GM19468 (cell line): ENCODE data around the gene CLIC3.

ENCODE experiments used
- ATAC-seq: cut with Tn5 transposase; IDR thresholded peaks from one replicate; pipeline ENCODE4 v1.9.1; 2021; ENCODE audit warnings: mild to moderate bottlenecking, moderate library complexity, moderate number of reproducible peaks; ENCODE audit not compliant: unreplicated experiment; ENCODE audit errors: extremely low read depth

The CLIC3 gene

DNA sequence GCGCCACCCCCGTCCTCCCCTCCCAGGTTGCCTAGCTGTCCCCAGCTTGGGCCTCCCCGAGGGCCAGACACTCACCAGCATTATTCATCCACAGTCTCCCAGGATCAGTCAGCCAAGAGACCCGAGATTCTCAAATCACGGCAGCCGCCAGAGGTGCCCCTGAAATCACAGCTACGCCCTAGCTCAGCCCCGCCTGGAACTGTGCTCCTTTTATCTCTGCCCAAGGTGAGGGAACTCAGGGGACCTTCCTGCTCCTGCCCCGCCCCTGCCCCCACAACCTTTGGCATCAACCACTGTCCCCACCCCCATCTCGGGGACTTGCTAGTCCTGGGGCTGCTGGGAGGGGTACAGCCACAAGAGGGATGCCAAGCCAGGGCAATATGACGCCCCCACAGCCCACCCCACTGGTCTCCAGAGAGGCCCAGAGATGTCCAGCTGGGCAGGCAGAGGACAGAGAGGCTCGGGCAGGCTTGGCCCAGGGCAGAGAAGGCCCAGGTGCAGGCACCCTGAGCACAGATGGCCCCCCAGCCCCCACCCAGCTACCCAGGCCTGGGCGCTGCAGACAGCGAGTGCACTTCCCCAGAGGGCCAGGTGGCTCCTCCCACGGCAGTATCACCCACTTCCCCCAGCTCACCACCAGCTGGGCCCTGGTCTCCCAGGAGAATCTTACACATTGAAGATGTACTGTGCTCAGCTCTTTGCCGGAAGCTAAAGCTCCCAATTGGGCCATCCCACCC, 35.7 kb upstream of the CLIC3 start, which contains the start of gene FUT7:
FUT7 (minus strand) TSS at position 185 of the 737 bp plus-strand sequence; CDS start at position 88, 97 bp downstream.
- no peak for ATAC-seq

- ATAC-seq = no peak
These were observed 34.5 kb upstream of the CLIC3 start for GRCh38 chr9:137030538-137031527.

- ATAC-seq = no peak
These were observed 33.6 kb upstream of the CLIC3 start for GRCh38 chr9:137030006-137030405.

DNA sequence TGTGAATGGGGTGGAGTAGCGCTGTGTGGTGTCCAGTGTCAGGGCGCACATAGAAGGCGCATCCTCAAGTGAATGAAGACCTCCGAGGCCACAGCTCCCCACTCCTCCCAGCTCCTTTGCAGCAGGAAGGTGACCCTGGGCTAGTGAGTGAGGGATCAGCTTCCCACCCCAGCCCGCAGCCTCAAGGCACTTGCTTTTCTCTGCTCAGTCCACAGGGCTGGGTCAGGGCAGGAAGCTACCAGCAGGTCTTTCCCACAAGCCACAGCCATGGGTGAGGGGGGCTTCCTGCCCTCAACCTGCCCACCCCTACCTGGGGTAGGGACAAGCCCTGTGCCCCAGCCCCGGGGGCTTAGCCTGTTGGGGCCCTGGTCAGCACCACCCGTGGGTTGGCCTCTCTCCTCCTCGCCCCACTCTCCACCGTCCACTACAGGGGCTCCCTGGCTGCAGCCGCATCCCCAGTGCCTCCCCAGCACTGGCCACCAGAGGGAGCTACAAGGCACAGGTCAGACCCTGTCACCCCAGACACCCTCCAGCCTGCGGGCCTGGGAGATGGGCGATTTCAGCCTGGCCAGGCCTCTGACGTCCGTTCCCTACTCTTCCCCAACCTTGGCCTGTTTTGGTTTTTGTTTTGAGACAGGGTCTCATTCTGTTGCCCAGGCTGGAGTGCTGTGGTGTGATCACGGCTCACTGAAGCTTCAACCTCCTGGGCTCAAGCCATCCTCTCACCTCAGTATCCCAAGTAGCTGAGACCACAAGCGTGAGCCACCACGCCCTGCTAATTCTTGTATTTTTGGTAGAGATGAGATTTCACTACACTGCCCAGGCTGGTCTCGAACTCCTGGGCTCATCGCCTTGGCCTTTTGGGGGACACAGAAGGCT, 32.9 kb upstream of the CLIC3 start:
- ATAC-seq = no peak

DNA sequence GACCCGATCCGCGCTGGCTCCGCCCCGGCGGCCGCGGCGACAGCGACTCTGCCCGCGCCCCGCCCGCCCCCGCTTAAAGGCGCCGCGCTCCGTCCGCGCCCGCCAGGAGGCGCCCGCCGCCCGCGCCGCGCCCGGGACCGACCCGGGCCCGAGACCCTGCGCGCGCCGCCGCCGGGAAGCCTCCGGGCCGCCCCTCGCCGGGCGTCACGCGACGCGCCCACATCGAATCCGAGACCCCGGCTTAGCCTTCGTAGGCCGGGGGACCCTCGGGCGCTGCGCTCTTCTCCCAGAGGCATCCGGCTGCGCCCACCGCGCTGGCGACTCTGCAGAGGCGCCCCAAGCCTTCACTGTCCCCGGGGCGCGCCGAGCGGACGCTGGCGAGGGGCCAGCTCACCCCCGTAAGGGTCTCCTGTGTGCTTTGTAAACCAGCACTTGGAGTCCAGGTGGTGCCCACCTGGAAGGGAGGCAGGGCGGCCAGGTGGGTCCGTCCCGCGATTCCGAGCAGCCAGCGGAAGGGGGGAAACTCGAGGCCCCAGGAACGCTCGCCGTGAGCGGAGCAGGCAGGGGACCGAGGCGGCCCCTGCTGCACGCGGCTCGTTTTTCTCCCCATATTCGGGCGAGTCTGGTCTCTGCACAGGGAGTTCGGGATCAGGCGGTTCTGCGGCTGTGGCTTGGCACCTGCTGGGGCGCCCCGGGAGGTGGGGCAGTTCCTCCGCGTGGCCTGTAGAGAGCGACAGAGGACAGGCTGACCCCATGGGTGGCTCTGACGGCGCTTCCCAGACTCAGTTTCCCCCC, 32.1 kb upstream of the CLIC3 start:
- ATAC-seq = no peak

GRCh38 chr9:137027369-137028262, 31.2 kb upstream of the CLIC3 start, which contains the start of gene ABCA2:
Gene ABCA2 (minus strand): TSS chr9:137028237. CDS start chr9:137028140, 97 bp downstream.
- ATAC-seq = no peak

GRCh38 chr9:137026828-137027227, 30.5 kb upstream of the CLIC3 start:
- no peak for ATAC-seq

GRCh38 chr9:137026384-137026783, 30.0 kb upstream of the CLIC3 start:
- no peak for ATAC-seq

DNA sequence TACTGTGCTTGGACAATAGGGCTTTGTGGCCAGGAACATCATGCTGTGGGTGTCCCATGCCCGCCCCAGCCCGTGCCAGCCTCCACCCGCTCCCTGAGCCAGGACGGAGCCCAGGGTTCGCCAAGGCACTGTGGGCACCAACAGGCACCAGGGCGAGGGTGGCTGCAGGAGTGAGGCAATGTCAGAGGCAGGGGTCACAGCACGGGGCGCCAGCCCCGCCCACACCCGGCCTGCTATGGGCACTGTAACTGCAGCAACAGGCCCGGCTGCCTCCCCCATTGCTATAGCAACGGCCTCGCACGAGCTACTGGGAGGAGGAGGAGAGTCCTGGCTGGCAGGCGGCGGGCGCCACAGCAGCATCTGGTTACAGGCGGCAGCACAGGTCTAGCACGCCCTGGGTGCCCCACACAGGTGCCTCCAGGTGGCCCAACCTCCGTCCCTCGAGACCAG, 29.2 kb upstream of the CLIC3 start:
- no peak for ATAC-seq

- ATAC-seq = no peak
These were observed 27.2 kb upstream of the CLIC3 start for GRCh38 chr9:137023583-137023991.

DNA sequence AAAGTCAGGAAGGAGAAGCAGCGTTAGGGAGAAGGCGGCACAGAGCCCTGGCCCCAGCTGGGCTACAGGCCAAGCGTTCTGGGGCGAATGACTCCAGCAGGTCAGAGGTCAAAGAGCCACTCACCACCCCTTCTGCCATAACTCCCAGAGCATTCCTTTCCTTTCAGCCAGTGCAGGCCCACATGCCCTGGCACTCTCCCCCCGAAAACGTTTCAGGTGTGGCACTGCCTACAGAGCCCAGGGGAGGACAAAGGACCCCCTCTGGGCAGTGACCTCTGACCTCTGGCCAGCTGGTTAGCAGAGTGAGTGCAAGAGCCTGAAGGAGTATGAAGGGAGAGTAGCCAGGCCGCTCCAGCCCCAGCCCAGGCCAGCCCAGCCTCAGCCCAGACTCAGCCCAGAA, 26.8 kb upstream of the CLIC3 start:
- no peak for ATAC-seq

DNA sequence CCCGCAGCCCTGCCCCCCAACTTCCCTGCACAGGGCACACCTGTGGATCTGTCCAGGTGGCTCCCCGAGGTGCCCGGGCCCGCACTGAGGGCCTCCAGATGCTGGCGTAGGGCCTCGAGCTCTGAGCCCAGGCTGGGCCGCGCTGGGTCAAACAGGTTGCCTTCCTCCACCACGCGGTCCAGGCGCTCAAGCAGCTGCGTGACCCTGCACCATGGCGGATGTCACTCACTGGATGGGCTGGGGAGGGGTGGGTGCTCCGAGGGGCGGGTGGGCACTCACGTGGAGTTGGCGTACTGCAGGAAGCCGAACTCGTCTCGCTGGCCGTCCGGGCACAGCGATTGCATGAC, 26.3 kb upstream of the CLIC3 start:
- no peak for ATAC-seq

- no peak for ATAC-seq
These were observed 25.8 kb upstream of the CLIC3 start for GRCh38 chr9:137021979-137022661.

- ATAC-seq = no peak
These were observed 25.2 kb upstream of the CLIC3 start for GRCh38 chr9:137021568-137021978.

- ATAC-seq = no peak
These were observed 24.6 kb upstream of the CLIC3 start for GRCh38 chr9:137020771-137021567.

GRCh38 chr9:137019891-137020683, 23.7 kb upstream of the CLIC3 start:
- no peak for ATAC-seq
